A549 (cell line): ENCODE data around the gene ZER1. TPM values are rescaled to one million over a fixed set of nuclear protein-coding genes. Genes with fewer than 3 reads are reported as not detected.

ENCODE experiments used
- ATAC-seq, 2 experiments: fragments of 200-7000 bp in 1 of 2; fragments of >200 bp in 1 of 2; cut with Nextera tagmentation in 1 of 2; cut with Tn5 transposase in 1 of 2; 3 replicates each; pipeline versions ENCODE4 v1.8.0 to v1.9.1; 2018 to 2020; ENCODE audit warnings: mild to moderate bottlenecking in 1 of 2, moderate library complexity in 1 of 2
- CTCF ChIA-PET: fragments of 300-600 bp; sonication (Branson Sonifier 250); formaldehyde crosslinking; extraction: SDS; loops from one replicate; lab custom pipeline; 2021; ENCODE audit warnings: antibody characterized with exemption, inconsistent platforms; lab: Yijun Ruan, JAX
- POLR2A ChIA-PET: fragments of 350-600 bp; formaldehyde crosslinking; extraction: SDS; loops from one replicate; lab custom pipeline; 2021; ENCODE audit warnings: antibody characterized with exemption, inconsistent platforms; lab: Yijun Ruan, JAX
- DNase-seq, 2 experiments: peaks; one replicate each; pipeline versions ENCODE4 v3.0.0 to v3.0.0-alpha.2; 2011 to 2016; ENCODE audit warnings: low read depth in 1 of 2, low spot score in 1 of 2
- FAIRE-seq: peaks from 2 replicates; lab custom pipeline; 2011; peaks lifted over from hg19 to GRCh38; lab: Jason Lieb, UNC
- H3K27ac ChIP-seq, 2 experiments: fragments of >200 bp; sonication (Bioruptor Twin); formaldehyde crosslinking; 3 replicates each; pipeline ENCODE4 v1.5.1; 2016 to 2017
- H3K4me1 ChIP-seq: fragments of >200 bp; sonication (Bioruptor Twin); formaldehyde crosslinking; 3 replicates; pipeline ENCODE4 v1.6.1; 2016
- H3K4me2 ChIP-seq: fragments of >200 bp; sonication (Bioruptor Twin); formaldehyde crosslinking; 3 replicates; pipeline ENCODE4 v1.6.1; 2016
- H3K4me3 ChIP-seq: fragments of >200 bp; sonication (Bioruptor Twin); formaldehyde crosslinking; 3 replicates; pipeline ENCODE4 v1.5.1; 2016
- H3K9me3 ChIP-seq: fragments of >200 bp; sonication (Bioruptor Twin); formaldehyde crosslinking; 3 replicates; pipeline ENCODE4 v1.6.1; 2016
- ATOH8 ChIP-seq: fragments of 250-450 bp; sonication (Bioruptor Pico); IDR thresholded peaks from 2 replicates; pipeline ENCODE4 v1.5.0; 2020; ENCODE audit warnings: low read depth, mild to moderate bottlenecking, moderate library complexity
- CBX8 ChIP-seq: fragments of 200-600 bp; sonication (generic); IDR thresholded peaks from 2 replicates; pipeline ENCODE4 v1.6.1; 2016
- CEBPB ChIP-seq, 2 experiments: fragments of >200 bp in 1 of 2; sonication (Bioruptor Twin) in 1 of 2; formaldehyde crosslinking in 1 of 2; IDR thresholded peaks; 2 replicates each; pipeline ENCODE4 v1.6.1; 2012 to 2016
- CHD4 ChIP-seq: fragments of 200-600 bp; sonication (generic); IDR thresholded peaks from 2 replicates; pipeline ENCODE4 v1.6.1; 2016; ENCODE audit warnings: antibody characterized with exemption, mild to moderate bottlenecking, borderline replicate concordance
- E2F6 ChIP-seq: IDR thresholded peaks from 2 replicates; pipeline ENCODE4 v1.6.1; 2012; ENCODE audit warnings: low read depth, borderline replicate concordance
- EHF ChIP-seq: fragments of 250-450 bp; sonication (Bioruptor Pico); IDR thresholded peaks from 2 replicates; pipeline ENCODE4 v1.5.0; 2020; ENCODE audit warnings: mild to moderate bottlenecking
- ELK1 ChIP-seq: fragments of 150-350 bp; IDR thresholded peaks from 2 replicates; pipeline ENCODE4 v1.6.1; 2014; ENCODE audit warnings: low read depth, mild to moderate bottlenecking, low read length
- FOSB ChIP-seq: fragments of 250-450 bp; sonication (Bioruptor Pico); IDR thresholded peaks from 2 replicates; pipeline ENCODE4 v1.5.0; 2020; ENCODE audit warnings: mild to moderate bottlenecking, moderate library complexity
- FOSL2 ChIP-seq, 2 experiments: fragments of 450-650 bp in 1 of 2; fragments of >200 bp in 1 of 2; sonication (Bioruptor Twin) in 1 of 2; formaldehyde crosslinking; IDR thresholded peaks; 2 replicates each; pipeline versions ENCODE4 v1.5.0 to v1.6.1; 2016 to 2020; ENCODE audit warnings: mild to moderate bottlenecking in 1 of 2, moderate library complexity in 1 of 2
- FOXS1 ChIP-seq: fragments of 250-450 bp; sonication (Bioruptor Pico); IDR thresholded peaks from 2 replicates; pipeline ENCODE4 v1.5.0; 2020; ENCODE audit warnings: mild to moderate bottlenecking, moderate library complexity
- GATA3 ChIP-seq: IDR thresholded peaks from 2 replicates; pipeline ENCODE4 v1.6.1; 2012; ENCODE audit warnings: borderline replicate concordance
- HDAC2 ChIP-seq: fragments of 200-600 bp; sonication (generic); IDR thresholded peaks from 2 replicates; pipeline ENCODE4 v1.6.1; 2016
- HES2 ChIP-seq: fragments of >200 bp; sonication (Bioruptor Twin); formaldehyde crosslinking; IDR thresholded peaks from 2 replicates; pipeline ENCODE4 v1.6.1; 2016
- HOXA7 ChIP-seq: fragments of 250-450 bp; sonication (Bioruptor Pico); IDR thresholded peaks from 2 replicates; pipeline ENCODE4 v1.5.0; 2020; ENCODE audit warnings: mild to moderate bottlenecking, moderate library complexity
- HOXB13 ChIP-seq: fragments of 250-450 bp; sonication (Bioruptor Pico); IDR thresholded peaks from 2 replicates; pipeline ENCODE4 v1.5.0; 2020; ENCODE audit warnings: low read depth, mild to moderate bottlenecking, moderate library complexity
- HOXB5 ChIP-seq: fragments of 250-450 bp; sonication (Bioruptor Pico); IDR thresholded peaks from 2 replicates; pipeline ENCODE4 v1.5.0; 2020; ENCODE audit warnings: mild to moderate bottlenecking, moderate library complexity
- JUN ChIP-seq, 2 experiments: fragments of >200 bp; sonication (Bioruptor Twin); formaldehyde crosslinking; IDR thresholded peaks; 2 replicates in 1 of 2; 3 replicates in 1 of 2; pipeline ENCODE4 v1.6.1; 2016 to 2017
- JUNB ChIP-seq: fragments of >200 bp; sonication (Bioruptor Twin); formaldehyde crosslinking; IDR thresholded peaks from 2 replicates; pipeline ENCODE4 v1.6.1; 2016
- KDM5A ChIP-seq: fragments of 200-600 bp; sonication (generic); IDR thresholded peaks from 2 replicates; pipeline ENCODE4 v1.6.1; 2016; ENCODE audit warnings: antibody characterized with exemption, mild to moderate bottlenecking
- MAFK ChIP-seq: fragments of 450-650 bp; IDR thresholded peaks from 2 replicates; pipeline ENCODE4 v1.6.1; 2014; ENCODE audit not compliant: partially characterized antibody
- MAZ ChIP-seq: fragments of 150-350 bp; IDR thresholded peaks from 2 replicates; pipeline ENCODE4 v1.6.1; 2014; ENCODE audit warnings: antibody characterized with exemption, low read depth, low read length, borderline replicate concordance
- NR3C1 ChIP-seq: fragments of >200 bp; sonication (Bioruptor Twin); formaldehyde crosslinking; IDR thresholded peaks from 3 replicates; pipeline ENCODE4 v1.6.1; 2017
- POLR2A ChIP-seq: IDR thresholded peaks from 2 replicates; pipeline ENCODE4 v1.6.1; 2012; ENCODE audit warnings: mild to moderate bottlenecking, low read length
- POLR2AphosphoS2 ChIP-seq: conservative IDR thresholded peaks from 2 replicates; pipeline ENCODE4 v1.6.1; 2012; ENCODE audit warnings: low read length, improper control_type of control experiment, inconsistent platforms
- RAD21 ChIP-seq, 2 experiments: fragments of >200 bp in 1 of 2; sonication (Bioruptor Twin) in 1 of 2; formaldehyde crosslinking in 1 of 2; IDR thresholded peaks in 1 of 2; conservative IDR thresholded peaks in 1 of 2; 2 replicates in 1 of 2; 3 replicates in 1 of 2; pipeline ENCODE4 v1.6.1; 2012 to 2018; ENCODE audit warnings: inconsistent platforms in 1 of 2
- RCOR1 ChIP-seq: fragments of 150-350 bp; IDR thresholded peaks from 2 replicates; pipeline ENCODE4 v1.6.1; 2014; ENCODE audit warnings: antibody characterized with exemption, low read length, low read depth
- SMC3 ChIP-seq: fragments of >200 bp; sonication (Bioruptor Twin); formaldehyde crosslinking; IDR thresholded peaks from 3 replicates; pipeline ENCODE4 v1.6.1; 2018; ENCODE audit warnings: inconsistent platforms
- ZSCAN20 ChIP-seq: fragments of 250-450 bp; sonication (Bioruptor Pico); IDR thresholded peaks from 2 replicates; pipeline ENCODE4 v1.8.0; 2022; ENCODE audit warnings: mild to moderate bottlenecking, moderate library complexity
- WGBS: methylation state at CpG from one replicate; pipeline ENCODE4 v1.1.6; 2017; ENCODE audit errors: missing lambda C conversion rate; 5-methylcytosine and 5-hydroxymethylcytosine counted together
- polyA plus RNA-seq, 4 experiments: library from polyadenylated mRNA; depleted of rRNA in 3 of 4; stranded (reverse); fragments of >200 nt; fragmentation: RNase III in 1 of 4; extraction: RNeasy Plus Mini Kit Qiagen cat#74134 plus additional on column Dnase treatment in 1 of 4; gene quantifications; 2 replicates in 3 of 4; 3 replicates in 1 of 4; pipeline ENCODE4 v1.2.3, GENCODE V29; 2011 to 2017

The ZER1 gene
- polyA plus RNA-seq, 2 of the 4 experiments (the other 2 are of a cell fraction), result 9.1 to 13.4 TPM

GRCh38 chr9:128688501-128689292, 83.0 kb downstream of the ZER1 start, which contains the start of gene SET (continued):
- TF ChIP-seq EHF (peak; percentile 73; the same call in 1 of the 2 replicates), MAFK (no peak), RCOR1 (no peak), FOSL2 (IDR thresholded peaks at IDR 0.05) (no peak), FOSL2 (CRISPR knock-in tag; IDR thresholded peaks at IDR 0.05) (no peak), HOXA7 (CRISPR knock-in tag) (no peak), E2F6 (peak; percentile 86), POLR2AphosphoS2 (no peak), POLR2A (peak; percentile 71)

GRCh38 chr9:128687453-128687852, 84.3 kb downstream of the ZER1 start:
- ATAC-seq, result no peak
- Histone ChIP-seq H3K27ac (peak overlapping the region in 1 of 2 experiments; percentile 100; a peak in 3 of 6 replicates), H3K9me3 (no peaks in the 10 kb centered on the region), H3K4me2 (no peak overlapping the region; the same call in 2 of the 3 replicates), H3K4me3 (no peak overlapping the region), H3K4me1 (peaks cover 50% of the 10 kb centered on the region)
- DNase-seq, result no peak
- ChIA-PET CTCF (interaction anchor here (0.9 to 1.9 kb wide), 3 partner anchors 15 to 52 kb away, joined by 4 to 8 read pairs (median 8); partner anchors contain the start of gene PKN3), POLR2A (no interaction called here)
- FAIRE-seq, result no peak
- WGBS, result 88% methylated on average over 4 of the region's 4 CpGs
- TF ChIP-seq E2F6, result no peak
- no peak for TF ChIP-seq HOXA7 (CRISPR knock-in tag)
- TF ChIP-seq CHD4, result no peak
- TF ChIP-seq ATOH8 (CRISPR knock-in tag), result no peak
- no peak for TF ChIP-seq RAD21 (conservative IDR thresholded peaks at IDR 0.05 in 1 of 2, IDR thresholded peaks at IDR 0.05 in 1 of 2)
- no peak for TF ChIP-seq ZSCAN20 (CRISPR knock-in tag)
- TF ChIP-seq FOXS1 (CRISPR knock-in tag), result no peak
- TF ChIP-seq EHF, result no peak
- TF ChIP-seq GATA3, result no peak
- TF ChIP-seq HES2, result no peak
- TF ChIP-seq CBX8, result no peak

GRCh38 chr9:128685636-128686489, 85.9 kb downstream of the ZER1 start:
- POLR2A ChIA-PET, result interaction anchor here (2.2 kb wide), 1 partner anchor 51 kb away, joined by 24 read pairs; no protein-coding TSS in a partner anchor
- H3K4me2 ChIP-seq, result peak overlapping the region; percentile 91
- CTCF ChIA-PET, result interaction anchor here (2.5 kb wide), 1 partner anchor 50 kb away, joined by 13 read pairs; no protein-coding TSS in a partner anchor
- peak overlapping the region in 1 of 2 experiments; percentile 97; a peak in 4 of 6 replicates for H3K27ac ChIP-seq
- H3K4me1 ChIP-seq, result peaks cover 34% of the 10 kb centered on the region
- no peak for DNase-seq
- FAIRE-seq, result no peak
- WGBS, result 86% methylated on average over 17 of the region's 17 CpGs
- H3K9me3 ChIP-seq, result no peaks in the 10 kb centered on the region
- ATAC-seq, result no peak
- no peak overlapping the region for H3K4me3 ChIP-seq
- TF ChIP-seq JUN (IDR thresholded peaks at IDR 0.05) (no peak), KDM5A (no peak), HDAC2 (no peak), HOXB5 (CRISPR knock-in tag) (no peak), SMC3 (no peak), FOSB (CRISPR knock-in tag) (no peak), NR3C1 (no peak), CEBPB (IDR thresholded peaks at IDR 0.05) (no peak), ELK1 (no peak), MAZ (no peak), FOSL2 (IDR thresholded peaks at IDR 0.05) (no peak), FOSL2 (CRISPR knock-in tag; IDR thresholded peaks at IDR 0.05) (no peak), CHD4 (no peak), JUNB (no peak), HOXB13 (CRISPR knock-in tag) (no peak)
